Upper lobe of left lung (tissue), 4 donors: ENCODE results near the gene OGFOD1.

Source experiments
- POLR2A ChIP-seq, 4 donors: fragments of 450-650 bp; IDR thresholded peaks; one replicate each; pipeline ENCODE4 v1.5.1; 2016 to 2017; ENCODE audit warnings: antibody characterized with exemption in 4 of 4, mild to moderate bottlenecking in 2 of 4
- POLR2AphosphoS5 ChIP-seq, 2 donors: sonication (generic); formaldehyde crosslinking; IDR thresholded peaks; one replicate each; pipeline ENCODE4 v1.5.1; 2017; ENCODE audit warnings: antibody characterized with exemption in 2 of 2
- TF ChIP-seq, protein P1 (sequence below), 6 experiments: fragments of 450-650 bp in 4 of 6; fragments of 200-600 bp in 2 of 6; sonication (generic) in 2 of 6; IDR thresholded peaks; one replicate each; pipeline ENCODE4 v1.5.1; 2016 to 2019; ENCODE audit warnings: antibody characterized with exemption in 6 of 6

DNA sequence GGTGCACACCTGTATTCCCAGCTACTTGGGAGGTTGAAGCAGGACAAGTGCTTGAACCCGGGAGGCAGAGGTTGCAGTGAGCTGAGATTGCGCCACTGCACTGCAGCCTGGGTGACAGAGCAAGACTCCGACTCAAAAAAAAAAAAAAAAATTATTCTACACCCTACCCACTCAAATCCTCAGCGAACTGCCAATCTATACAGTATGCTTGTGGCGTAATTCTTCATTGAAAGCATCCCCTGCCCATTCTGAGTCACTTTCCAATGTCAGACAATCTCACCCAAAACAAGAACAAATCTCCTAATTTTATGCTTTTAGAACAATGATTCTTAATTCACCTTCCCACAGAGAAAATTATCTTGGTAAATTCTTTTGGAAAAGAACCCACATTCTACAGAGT, 38.0 kb upstream of the OGFOD1 start:
- TF ChIP-seq POLR2AphosphoS5 (IDR thresholded peaks at IDR 0.05) (no peak), POLR2A (IDR thresholded peaks at IDR 0.05) (no peak)
- TF ChIP-seq, protein P1, sequence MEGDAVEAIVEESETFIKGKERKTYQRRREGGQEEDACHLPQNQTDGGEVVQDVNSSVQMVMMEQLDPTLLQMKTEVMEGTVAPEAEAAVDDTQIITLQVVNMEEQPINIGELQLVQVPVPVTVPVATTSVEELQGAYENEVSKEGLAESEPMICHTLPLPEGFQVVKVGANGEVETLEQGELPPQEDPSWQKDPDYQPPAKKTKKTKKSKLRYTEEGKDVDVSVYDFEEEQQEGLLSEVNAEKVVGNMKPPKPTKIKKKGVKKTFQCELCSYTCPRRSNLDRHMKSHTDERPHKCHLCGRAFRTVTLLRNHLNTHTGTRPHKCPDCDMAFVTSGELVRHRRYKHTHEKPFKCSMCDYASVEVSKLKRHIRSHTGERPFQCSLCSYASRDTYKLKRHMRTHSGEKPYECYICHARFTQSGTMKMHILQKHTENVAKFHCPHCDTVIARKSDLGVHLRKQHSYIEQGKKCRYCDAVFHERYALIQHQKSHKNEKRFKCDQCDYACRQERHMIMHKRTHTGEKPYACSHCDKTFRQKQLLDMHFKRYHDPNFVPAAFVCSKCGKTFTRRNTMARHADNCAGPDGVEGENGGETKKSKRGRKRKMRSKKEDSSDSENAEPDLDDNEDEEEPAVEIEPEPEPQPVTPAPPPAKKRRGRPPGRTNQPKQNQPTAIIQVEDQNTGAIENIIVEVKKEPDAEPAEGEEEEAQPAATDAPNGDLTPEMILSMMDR (IDR thresholded peaks at IDR 0.05), result no peak
